Measurements from ENCODE around the gene SFTA2.

DNA sequence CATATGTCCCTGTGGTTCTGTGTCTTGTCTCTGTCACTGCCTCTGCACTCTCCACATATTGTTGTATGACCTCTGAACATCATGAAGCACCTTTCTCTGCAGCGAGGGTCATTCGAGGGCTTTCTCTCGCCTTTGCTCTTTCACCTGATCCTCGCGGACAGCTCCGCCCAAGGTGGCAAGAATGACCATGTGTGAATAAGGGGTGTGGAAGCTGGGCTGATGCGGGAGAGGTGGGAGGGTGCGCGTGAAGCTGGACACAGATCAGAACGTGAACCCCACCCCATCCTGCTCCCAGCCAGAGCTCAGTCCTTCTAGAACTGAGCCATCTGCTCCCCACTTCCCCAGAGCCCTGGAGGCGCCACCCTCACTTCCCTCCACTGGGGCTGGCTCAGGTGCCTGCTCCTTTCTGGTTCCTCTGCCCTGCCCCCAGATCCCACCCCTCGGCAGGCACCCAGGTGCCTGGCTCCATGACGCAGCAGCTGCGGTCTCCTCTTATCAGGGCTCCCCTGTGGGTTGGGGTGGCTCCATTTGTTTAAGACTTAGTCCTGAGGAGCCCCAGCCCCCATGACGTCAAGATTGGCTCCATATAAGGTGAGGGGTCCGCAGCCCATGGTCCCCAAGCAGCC is 8.5 kb upstream of the SFTA2 start, which contains the start of gene MUCL3:
- no peak for TF ChIP-seq EZH2 (IDR thresholded peaks at IDR 0.05; ENCODE audit: borderline replicate concordance, insufficient read depth, low read depth, low read length, poor library complexity, severe bottlenecking)
- TF ChIP-seq, protein P1, sequence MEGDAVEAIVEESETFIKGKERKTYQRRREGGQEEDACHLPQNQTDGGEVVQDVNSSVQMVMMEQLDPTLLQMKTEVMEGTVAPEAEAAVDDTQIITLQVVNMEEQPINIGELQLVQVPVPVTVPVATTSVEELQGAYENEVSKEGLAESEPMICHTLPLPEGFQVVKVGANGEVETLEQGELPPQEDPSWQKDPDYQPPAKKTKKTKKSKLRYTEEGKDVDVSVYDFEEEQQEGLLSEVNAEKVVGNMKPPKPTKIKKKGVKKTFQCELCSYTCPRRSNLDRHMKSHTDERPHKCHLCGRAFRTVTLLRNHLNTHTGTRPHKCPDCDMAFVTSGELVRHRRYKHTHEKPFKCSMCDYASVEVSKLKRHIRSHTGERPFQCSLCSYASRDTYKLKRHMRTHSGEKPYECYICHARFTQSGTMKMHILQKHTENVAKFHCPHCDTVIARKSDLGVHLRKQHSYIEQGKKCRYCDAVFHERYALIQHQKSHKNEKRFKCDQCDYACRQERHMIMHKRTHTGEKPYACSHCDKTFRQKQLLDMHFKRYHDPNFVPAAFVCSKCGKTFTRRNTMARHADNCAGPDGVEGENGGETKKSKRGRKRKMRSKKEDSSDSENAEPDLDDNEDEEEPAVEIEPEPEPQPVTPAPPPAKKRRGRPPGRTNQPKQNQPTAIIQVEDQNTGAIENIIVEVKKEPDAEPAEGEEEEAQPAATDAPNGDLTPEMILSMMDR (IDR thresholded peaks at IDR 0.05): no peak

Measured in B cell (primary cell).